NCI-H2171 treated with DMSO at 0.1 percent for 48 hours (cell line): ENCODE data around the gene CEBPZ.

Experiments used
- DNase-seq: peaks from one replicate; lab custom pipeline; 2025; lab: John Stamatoyannopoulos, UW

CEBPZ gene

GRCh38 chr2:37180006-37180639 is 51.3 kb downstream of the CEBPZ start:
- DNase-seq = no peak

- DNase-seq = no peak
Measured at GRCh38 chr2:37173741-37174140, 57.7 kb downstream of the CEBPZ start.

GRCh38 chr2:37171624-37171950 is 59.8 kb downstream of the CEBPZ start:
- no peak for DNase-seq

GRCh38 chr2:37168217-37168981 is 63.0 kb downstream of the CEBPZ start:
- peak; percentile 48 for DNase-seq

DNA sequence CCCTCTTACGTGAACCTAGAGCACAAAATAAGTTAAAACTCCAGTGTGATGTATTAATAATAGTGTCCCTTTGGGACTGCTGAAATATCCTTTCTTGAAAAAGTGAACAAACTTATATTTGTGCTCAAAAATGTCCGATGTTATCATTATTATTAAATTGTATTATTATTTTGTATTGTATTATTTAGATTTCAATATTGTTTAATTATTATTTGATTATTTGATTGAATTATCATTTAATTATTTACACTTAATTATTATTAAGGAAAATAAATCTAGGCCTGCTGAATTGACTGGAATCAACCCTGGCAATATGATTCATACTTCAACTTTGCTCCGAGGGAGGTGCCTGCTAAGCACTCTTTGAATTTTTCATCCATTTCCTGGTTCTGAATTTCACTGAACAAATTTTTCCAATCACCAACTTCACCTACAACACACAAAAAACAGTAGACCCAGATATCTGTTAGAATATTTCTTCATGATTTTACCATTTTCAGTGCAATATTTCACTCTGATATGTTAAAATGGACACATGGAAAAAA is 63.7 kb downstream of the CEBPZ start:
- no peak for DNase-seq

DNA sequence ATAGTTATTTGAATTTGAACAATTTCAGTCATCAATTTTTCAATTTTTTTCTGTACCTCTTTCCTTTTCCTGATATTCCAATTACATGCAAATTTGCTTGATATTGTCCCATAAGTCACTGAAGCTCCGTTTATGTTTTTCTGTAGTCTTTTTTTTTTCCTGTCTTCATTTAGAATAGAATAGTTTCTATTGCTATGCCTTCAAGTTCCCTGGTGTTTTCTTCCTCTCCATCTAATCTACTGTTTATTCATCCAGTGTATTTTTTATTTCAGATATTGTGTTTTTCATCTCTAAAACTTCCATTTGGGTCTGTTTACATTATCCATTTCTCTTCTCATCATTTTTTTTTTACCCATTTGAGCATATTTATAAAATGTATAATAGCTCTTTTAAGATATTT is 66.6 kb downstream of the CEBPZ start:
- DNase-seq = no peak

- DNase-seq = peak; percentile 80
Measured at GRCh38 chr2:37156857-37157714, 74.3 kb downstream of the CEBPZ start, which contains the start of gene EIF2AK2. Gene EIF2AK2, minus strand, starts transcription at chr2:37156980. Its CDS starts 9,174 bp downstream, at chr2:37147806.

DNA sequence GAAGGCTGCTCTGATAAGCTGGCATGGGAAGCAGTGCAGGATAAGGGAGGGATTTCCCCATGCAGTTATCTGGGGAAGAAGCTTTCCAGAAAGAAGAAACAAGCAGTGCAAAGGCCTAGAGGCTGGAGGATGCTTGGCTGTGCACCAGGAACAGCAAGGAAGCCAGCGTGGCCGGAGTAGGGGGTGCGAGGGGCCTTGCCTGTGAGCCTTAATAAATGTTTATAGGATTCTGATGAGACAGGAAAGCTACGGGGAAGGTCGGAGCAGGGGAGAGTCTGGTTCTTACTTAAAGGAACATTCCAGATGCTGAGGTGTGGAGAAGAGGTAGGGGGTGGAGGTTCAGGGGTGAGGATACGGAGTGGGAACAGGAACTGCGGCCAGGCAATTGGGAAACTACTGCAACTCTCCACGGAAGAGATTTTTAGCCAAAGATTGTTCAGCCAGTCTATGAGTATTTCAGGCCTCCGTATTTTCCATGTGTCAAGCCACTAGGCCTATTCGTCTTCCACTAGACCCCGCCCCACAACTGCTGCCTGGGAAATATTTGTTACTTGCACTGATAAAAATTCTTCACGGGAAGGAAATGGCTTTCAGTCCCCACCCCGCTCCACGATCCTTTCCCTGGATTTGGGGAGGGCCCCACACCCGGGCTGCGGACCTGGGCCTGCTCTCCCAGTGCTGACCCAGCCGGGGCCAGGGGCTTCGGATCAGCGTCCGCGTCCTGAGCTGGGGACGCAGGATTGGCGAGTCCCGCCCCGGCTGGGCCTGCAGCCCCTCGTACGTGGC is 75.1 kb downstream of the CEBPZ start:
- DNase-seq = peak; percentile 47

DNA sequence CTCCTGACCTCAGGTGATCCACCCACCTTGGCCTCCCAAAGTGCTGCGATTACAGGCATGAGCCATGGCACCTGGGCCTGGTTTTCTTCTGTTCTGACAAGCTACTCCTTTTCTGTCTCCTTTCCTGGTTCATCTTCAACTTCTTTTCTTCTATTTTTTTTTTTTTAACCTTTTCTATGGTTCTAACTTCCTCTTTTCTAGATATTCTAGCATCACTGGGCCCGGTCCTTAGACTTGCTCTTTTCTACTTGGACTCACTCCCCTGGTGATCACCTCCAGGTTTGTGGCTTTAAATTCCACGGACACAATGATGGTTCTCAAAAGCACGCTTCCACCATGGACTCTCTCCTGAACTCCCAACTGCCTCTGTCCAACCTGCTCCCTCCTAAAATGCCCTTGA is 76.6 kb downstream of the CEBPZ start:
- no peak for DNase-seq

GRCh38 chr2:37153224-37153623 is 78.2 kb downstream of the CEBPZ start:
- no peak for DNase-seq
